Dermis microvascular lymphatic vessel endothelial cell (primary cell): ENCODE measurements around the gene LINC01488. TPM values are rescaled to one million over a fixed set of nuclear protein-coding genes. Genes with fewer than 3 reads are reported as not detected.

ENCODE experiments used
- DNase-seq, 2 donors: peaks; one replicate each; pipeline versions ENCODE4 v3.0.0 to v3.0.0-alpha.2; 2010; ENCODE audit warnings: low read depth in 2 of 2
- total RNA-seq: library from RNA; depleted of rRNA; stranded (reverse); fragments of >200 nt; gene quantifications from 2 replicates; pipeline ENCODE4 v1.2.1, GENCODE V29; 2014

The LINC01488 gene
- total RNA-seq, 1 donor from 2014 or later, result under 0.01 TPM

DNA sequence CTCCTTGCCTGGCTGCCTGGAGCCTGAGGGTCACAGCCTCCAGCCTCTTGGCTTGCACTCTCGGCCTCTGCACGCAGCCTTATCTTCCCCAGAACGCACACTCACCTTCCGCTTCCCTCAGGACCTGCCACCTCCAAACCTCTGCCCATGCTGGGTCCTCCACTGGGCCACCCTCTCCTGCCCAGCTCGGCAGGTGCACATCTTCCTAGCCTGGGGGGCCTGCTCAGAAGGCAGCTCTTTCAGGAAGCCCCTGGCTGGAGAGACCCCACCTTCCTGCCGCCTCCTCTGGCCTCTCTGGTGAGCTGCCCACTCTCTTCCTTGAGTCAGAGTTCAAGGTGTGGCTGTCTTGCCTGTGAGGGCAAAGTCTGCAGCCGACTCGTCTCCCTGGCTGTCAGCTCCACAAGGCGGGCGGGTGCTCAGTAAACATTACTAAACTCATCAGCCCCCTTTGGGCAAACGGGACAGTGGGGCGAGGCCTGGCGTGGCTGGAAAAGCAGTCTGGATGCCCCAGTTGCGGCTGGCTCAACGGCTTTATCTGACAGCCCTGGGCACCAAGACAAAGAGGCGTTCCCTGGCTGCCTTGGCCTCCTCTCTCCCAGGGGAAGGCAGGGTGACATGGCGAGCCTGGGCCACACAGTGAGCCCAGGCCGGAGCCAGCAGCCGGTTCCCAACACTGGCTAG is 1.7 kb upstream of the LINC01488 start:
- no peak for DNase-seq

DNA sequence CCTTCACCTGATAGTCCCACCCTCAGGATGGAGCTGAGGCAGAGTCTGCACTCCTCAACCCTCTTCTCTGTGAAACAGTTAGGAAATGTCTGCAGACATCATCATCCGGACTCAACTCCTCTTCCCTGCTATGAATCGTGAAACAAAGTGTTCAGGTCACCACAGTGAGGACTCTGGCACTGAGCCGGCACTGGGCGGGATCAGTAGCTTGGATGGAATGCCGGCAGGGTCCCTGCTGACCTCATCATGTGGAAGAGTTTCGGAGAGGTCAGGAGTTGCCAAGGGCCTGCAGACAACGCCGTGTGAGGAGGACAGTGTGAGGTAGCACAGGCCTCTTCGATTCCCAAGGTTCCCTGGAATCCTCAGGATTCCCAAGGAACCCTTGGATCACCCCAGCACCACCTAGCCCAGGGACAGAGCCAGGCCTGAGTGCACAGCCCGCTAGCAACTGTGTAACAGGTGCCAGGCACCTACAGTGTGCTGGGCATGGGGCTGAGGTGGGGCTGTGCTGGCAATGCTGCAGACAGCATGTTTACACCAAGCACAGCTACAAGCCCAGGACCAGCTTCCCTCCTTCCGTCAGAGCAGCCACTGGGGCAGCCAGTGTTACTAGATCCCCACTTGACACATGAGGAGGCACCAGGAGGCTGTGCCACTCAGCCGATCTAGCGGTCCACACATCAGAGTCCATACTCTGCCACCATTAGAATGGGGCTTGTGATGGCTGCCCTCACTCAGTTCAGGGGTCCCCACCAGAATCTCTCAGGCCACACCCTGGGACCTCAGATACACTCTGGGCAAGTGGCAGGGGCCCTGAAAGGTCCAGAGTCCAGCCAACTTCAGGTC is 693 bp upstream of the LINC01488 start:
- peak; percentile 28 to 51 for DNase-seq

DNA sequence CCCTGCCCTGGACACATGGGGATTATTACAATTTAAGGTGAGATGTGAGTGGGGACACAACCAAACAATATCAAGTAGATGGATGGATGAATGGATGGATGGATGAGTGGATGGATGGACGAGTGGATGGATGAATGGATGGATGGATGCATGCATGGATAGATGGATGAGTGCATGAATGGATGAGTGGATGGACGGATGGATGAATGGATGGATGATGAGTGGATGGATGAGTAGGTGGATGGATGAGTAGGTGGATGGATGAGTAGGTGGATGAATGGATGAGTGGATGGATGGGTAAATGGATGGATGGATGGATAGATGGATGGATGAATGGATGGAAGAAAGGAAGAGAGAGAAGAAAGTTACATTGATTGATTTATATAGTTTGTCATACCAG is 859 bp downstream of the LINC01488 start:
- no peak for DNase-seq

DNA sequence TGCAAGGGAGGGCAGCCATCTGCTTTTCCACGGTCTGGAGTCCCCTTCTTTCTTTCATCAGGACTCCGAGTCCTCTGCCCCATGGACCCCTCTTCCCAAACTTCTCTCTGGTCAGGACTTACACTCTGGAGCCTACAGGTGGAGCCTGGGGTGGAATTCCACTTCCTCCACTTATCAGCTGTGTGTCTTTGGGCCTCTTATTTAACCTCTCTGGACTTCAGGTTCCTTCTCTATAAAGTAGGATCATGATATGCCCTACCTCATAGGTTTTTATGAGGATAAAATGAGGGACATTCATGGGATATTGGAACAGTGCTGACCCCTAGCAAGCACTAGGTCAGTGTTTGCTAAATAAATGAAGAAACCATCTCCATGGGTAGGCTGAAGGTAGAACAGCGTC is 1.7 kb downstream of the LINC01488 start:
- DNase-seq, result no peak

DNA sequence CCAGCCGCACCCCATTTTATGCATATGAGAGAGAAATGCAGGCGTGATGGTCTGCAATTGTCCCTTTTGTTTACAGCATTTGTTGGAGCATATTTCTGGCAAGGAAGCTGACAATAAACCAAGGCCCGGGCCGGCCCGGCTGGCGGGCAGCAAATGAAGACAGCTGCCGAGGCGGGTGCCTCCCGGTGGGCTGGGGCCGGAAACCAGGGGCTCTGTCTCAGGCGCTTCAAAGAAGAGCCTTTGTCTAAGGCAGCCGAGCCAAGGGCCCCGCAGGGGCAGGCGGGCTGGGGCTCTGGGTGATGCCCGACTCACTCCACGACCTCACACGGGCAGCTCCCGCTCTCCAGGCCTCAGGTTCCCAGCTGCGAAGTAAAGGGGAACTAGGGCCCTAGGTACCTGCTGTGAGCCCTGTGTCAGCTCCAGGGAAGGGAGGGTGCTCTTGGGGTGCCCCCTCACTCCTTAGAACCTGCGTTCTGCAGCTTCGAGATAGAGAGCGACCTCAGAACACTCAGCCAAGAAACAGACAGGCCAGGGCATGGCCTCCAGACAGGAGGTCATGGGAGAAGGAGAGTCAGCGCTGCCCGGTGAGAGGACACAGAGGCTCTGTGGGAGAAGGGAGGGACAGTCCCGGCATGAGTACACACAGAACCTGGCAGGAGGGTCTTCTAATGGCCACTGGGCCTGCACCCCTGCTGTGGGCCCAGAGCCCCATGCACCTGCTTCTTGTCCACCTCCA is 2.4 kb downstream of the LINC01488 start:
- no peak for DNase-seq

DNA sequence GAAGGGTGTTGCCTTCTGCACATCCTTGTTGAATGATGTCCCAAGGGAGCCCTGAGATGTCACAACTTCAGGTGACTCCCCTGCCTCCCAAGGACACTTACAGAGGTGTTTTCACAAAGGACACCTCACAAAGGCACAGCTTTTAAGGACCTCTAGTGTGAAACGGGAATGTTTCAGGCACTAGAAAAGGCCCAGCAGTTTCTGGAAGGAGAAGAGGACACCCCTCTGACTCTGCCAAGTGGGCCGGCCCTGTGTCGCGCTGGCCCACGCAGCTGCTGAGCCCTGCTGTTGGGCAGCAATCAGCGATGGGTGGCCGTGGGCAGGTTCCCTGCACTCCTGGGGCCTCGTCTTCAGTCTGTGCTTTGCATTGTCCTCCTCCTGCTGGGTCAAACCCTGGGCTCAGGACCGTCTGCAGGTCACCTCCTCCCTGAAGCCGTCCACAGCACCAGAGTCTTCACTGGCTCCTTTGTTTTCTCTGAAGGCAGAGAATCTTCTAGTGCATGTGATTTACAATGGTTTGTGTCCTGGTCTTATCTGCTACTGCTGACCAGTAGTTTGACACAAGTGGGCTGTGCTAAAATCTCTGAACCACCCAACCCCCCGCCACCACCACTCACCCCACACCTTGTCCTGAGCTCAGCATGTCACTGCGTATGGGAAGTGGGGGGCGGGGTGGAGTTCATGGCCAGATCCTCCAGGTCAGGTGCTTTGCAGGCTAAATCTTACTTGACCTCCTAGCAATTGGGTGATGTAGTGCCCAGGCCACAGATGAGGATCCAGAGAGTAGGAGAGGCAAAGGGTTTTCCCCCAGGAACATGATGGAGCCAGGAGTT is 3.2 kb downstream of the LINC01488 start:
- DNase-seq, result no peak

DNA sequence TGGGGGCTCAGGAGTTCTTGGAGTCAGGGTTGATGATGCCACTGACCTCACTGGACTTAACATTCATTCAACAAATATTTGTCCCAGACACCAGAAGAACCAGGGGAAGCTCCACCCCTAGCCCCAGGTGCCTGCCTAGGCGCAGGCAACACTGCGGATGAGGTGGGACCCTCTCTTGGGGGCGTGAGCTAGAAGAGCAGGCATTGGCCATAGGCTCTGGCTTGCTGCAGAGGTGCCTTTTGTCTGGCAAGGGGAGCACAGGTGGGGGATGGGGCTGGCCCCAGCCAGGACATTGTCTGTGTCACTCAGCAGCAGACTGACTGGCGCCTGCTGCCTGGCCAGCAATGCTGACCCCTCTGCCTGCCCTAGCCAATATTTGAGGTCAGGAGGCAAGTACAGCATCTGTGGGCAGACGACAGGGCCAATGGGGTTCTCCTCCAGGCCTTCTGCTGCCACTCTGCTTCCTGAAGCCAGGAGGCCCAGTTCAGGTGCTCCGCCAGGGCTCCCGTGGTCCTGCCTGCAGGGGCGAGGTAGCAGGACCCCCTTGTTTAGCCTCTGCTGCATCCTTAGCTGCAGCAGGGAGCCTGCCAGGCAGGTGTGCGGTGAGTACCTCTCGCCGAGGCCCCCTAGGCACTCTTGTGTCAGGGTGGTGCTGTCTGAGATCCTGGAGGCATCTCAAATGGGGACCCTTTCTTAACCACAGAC is 4.0 kb downstream of the LINC01488 start:
- DNase-seq, result peak in 1 of 2 donors; percentile 39

DNA sequence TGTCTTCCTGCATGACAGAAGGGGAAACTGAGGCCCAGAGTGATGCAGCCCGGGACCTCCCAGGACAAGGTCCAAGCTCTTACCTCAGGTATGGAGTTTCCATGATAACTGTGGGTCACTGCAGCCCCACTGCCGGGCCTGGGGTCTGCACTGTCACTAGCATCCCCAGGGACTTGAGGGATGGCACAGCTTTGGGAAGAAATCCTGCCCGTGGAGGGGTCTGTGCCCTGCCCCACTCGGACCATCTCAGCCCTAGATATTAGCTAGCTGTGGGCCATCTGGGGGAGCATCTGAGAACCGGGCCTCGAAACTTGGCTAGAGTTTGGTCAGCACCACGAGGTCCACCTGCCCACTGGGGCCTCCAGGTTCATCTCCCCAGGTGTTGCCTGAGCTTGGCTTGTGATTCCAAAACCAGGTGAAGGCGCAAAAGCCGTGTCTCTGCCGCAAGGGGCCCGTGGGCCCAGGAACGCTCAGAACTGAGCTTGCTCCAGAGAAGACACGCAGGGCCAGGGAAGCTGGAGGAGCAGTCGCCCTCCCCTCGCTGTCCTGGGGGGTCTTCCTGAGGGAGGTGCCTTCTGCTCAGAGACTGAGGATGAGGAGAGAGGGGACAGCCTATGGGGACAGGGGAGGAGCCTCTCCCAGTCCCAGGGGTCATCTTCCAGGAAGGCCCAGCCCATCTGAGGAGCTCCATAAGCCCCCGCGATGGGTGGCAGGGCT is 4.8 kb downstream of the LINC01488 start:
- DNase-seq, result no peak

DNA sequence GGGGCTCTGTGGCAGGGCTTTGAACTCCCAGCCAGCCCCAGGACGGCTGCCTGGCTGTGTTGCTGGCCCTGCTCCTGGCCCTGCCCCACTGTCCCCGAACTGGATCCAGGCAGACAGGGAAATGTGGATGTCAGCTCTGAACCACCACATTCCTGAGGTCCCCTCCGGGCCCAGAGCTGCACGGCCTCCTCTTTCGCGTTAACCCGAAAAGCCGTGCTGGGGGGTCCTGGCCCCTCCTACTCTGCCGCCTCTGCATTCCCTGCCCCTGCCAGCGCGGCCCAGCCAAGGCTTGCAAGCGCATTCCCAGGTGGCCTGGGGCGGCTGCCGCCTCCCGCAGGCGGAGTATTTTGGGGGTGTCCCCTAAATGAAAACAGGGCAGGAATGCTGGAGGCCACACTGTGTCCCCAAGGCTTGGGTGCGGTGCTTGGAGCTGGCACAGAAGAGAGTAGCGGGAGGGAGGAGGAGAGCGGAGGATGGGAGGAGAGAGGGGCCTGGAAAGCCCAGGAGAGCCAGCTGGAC is 5.4 kb downstream of the LINC01488 start:
- DNase-seq, result no peak

DNA sequence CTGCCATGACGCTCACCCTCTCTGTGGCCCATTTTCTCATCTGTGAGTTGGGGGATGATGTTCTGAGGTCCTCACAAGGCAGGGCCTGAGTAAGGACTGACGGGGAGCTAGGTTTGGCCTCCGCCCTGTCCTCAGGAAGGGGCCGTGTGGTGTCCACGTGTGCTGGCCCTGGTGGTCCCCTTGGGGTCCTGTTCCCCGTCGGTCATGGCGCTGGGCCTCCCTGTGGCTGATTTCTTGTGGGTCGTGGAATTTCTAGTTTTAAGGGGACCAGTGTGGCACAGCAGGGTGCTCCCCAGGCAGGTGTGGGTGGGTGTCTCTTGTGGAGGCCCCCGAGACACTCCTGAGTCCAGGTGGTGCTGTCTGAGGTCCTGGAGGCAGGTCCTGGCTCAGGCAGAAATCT is 5.9 kb downstream of the LINC01488 start:
- DNase-seq, result no peak

DNA sequence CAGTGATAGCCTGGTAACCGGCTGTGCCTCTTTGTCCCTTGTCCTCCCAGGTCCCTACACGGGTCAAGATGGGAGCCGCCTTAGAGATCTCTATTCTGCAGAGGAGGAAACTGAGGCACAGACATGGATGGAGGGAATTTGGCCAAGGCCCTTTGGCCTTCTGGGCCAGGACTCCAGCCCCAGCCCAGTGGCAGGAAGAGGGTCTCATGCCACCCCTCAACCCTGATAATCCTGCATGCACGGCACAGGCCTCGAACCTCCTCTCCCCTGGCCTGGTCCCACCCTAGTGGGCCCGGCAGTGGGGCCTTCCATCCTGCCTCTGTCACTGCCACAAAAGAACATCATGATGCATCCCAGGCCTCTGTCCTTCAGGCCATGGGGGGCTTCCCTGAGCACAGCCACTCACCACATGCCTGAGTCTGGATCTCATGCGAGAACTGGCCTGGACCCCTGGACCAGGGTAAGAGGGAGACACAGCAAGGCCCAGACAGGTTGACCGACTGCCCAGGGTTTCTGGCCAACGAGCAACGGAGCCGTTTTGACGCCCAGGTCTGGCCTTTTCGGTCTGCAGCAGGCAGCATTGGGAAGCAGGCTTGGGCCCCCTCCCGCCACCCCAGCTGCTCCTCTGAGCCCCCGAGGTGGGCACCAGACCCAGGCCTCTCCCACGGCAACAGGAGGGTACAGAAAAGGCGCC is 6.5 kb downstream of the LINC01488 start:
- no peak for DNase-seq

DNA sequence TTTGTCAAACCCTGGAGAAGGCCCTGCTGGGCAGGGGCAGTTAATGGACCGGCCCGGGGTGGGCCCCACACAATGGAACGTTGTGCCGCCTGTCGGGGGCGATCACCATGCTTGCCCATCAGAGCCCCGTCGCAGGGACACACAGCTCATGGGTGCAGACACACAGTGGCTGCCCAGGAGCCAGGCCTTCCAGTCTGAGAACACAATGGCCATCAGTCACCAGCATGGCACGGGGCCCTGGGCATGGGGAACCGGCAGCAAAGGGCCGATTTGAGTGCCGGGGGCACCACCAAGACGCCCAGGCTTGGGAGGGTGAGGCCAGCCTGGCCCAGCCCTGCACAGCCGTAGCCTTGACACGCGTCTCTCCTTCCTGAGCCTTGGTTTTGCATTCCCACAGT is 7.1 kb downstream of the LINC01488 start:
- DNase-seq, result no peak

DNA sequence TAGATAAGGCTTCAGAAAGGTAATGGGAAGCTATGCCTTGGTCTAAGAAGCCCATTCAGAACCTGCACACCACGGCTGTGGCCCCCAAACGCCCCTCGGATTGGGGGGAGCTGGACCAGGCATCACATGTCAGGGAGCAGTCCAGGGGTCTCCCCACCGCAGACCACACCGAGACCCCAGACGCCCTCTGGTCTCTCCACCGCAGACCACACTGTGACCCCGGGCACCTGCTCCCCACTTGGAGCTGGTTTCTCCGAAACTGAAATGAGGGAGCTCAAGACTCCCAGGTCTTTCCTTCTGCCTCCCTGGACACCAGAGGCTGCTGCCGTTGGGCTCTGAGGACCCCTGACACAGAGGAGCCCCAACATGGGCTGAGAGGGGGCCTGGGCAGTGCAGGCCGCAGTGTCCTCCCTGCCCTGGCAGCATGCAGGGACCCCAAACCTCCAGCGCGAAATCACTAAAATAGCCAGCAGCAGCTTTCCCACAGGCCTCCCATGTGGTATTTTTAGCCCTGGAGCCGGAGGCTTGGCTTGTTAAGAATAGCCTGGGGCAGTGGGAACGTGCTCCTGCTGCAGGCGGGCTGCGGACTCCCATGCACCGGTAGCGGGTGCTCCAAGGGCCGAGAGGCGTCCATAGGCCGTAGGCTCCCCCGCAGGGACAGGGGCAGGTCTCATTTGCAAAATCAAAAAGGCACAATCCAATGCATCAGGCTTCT is 7.7 kb downstream of the LINC01488 start:
- DNase-seq, result no peak

DNA sequence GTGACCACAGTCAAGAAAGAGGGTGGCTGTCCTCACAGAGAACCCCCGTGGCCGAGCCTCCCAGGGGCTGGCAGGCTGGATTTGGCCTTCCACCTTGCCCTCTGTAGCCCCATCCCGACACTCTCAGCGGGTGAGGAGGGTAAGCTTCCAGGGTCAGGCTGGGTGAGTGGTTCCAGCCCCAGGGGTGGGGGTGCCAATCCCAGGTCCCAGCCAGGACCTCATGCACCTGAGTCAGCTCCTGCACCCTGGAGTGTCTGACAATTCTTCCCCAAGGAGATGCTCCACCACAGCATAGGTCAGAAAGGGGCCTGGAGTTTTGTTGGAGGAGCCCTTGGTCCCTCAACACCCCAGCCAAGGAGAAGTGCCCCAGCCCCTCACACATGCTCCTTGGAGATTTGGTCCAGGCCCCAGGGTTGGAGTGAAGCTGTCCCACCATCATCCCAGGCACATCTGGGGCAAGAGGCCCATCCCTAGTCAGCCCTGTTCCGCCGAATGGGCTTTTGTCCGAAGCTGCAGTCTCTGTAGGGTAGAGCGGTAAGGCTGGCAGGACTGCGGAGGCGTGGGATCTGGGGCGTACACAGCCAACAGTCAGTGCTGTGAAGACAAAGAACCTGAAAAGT is 8.4 kb downstream of the LINC01488 start:
- DNase-seq, result no peak

DNA sequence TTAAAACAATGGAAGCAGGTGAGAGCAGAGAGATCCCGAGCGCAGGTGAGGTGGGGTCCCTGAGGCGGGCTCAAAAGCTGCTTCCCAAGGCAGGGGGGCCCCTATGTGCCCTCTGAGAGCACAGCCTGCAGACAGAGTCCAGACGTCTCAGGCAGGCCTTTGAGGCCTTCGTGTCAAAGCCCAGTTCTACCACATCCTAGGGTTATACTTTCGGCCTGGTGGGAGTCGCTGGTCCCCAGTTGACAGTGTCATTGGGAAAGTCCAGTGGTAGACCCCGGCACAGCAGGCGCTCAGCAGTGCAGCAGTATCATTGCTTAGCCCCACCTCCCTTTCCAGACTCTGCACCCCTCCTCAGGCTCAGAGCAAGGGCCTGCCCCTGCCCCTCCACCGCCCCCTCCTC is 9.1 kb downstream of the LINC01488 start:
- no peak for DNase-seq

DNA sequence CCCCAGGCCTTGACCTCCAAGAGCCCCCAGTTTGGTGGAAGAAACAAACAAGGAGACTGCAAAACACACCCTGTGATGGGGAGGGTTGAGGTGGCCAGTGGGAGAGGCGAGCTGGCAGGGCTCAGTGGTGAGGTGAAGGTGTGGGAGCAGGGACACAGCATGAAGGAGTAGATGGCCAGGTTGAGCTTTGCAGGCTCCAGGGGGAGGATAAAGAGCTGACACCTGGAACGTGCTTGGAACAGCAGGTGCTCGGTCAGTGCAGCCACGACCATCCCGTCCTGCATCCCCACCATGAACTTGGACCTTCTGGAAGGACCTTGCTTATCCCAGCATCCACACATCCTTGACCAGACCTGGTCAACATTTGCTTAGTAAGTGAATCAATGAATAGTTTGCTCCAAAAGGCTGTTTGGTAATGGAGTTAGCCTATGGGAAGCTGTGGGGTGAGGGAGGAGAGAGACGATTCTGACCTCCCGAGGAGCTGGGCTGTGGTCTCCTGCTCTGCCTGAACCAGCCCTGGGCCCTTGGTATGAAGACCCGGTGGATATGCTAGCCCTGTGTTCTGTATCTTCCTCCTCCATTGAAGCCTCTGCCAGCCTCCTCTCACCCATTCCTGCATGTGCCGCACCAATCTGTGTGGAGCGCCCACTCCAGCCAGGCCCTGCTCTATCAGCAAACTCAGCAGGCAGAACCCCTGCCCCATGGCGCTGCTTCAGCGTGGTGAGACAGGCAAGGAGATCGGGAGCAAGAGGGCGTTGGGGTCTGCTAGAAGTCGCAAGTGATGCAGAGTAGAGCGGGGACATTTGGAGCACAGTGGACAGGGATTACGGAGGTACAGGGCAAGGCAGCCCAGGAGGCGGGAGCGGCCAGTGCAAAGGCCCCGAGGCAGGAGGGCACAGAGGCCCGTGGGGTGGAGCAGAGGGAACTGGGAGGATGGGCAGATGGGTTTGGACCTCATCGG is 9.9 kb downstream of the LINC01488 start:
- DNase-seq, result no peak
